Activated CD4-positive, alpha-beta T cell treated with anti-CD3 and anti-CD28 coated beads for 4 hours (primary cell): ENCODE measurements around the gene RCC2.
"Not testable (repeated sequence)": the region's sequence is repeated elsewhere in the genome, so short reads cannot be mapped to it uniquely, and the experiment has no call there.

Experiments
- DNase-seq, 2 donors: peaks; one replicate each; pipeline ENCODE4 v3.0.0-alpha.2; 2020

Gene RCC2

GRCh38 chr1:17439250-17440073, at the start of gene RCC2:
RCC2 (minus strand) TSS chr1:17439677; CDS start chr1:17438514, 1,163 bp downstream.
- DNase-seq = peak; percentile 68 to 76

GRCh38 chr1:17486242-17486641, 46.8 kb upstream of the RCC2 start:
- DNase-seq = no peak

- no peak for DNase-seq
Observed at GRCh38 chr1:17485281-17485680, 45.8 kb upstream of the RCC2 start.

- DNase-seq = not testable (repeated sequence)
Observed at GRCh38 chr1:17481981-17482380, 42.5 kb upstream of the RCC2 start.

GRCh38 chr1:17480846-17481245, 41.4 kb upstream of the RCC2 start:
- DNase-seq = no peak

- no peak for DNase-seq
Observed at GRCh38 chr1:17475752-17476151, 36.3 kb upstream of the RCC2 start.

- DNase-seq = not testable (repeated sequence)
Observed at GRCh38 chr1:17474836-17475555, 35.5 kb upstream of the RCC2 start.

GRCh38 chr1:17472814-17473213, 33.3 kb upstream of the RCC2 start:
- DNase-seq = no peak

- no peak for DNase-seq
Observed at GRCh38 chr1:17471393-17471792, 31.9 kb upstream of the RCC2 start.

- DNase-seq = no peak
Observed at GRCh38 chr1:17470021-17470799, 30.7 kb upstream of the RCC2 start.

- DNase-seq = not testable (repeated sequence)
Observed at GRCh38 chr1:17468357-17469265, 29.1 kb upstream of the RCC2 start.

- DNase-seq = no peak
Observed at GRCh38 chr1:17466359-17466758, 26.9 kb upstream of the RCC2 start.

- no peak for DNase-seq
Observed at GRCh38 chr1:17465228-17465627, 25.8 kb upstream of the RCC2 start.

GRCh38 chr1:17463991-17464390, 24.5 kb upstream of the RCC2 start:
- DNase-seq = no peak

GRCh38 chr1:17462669-17463068, 23.2 kb upstream of the RCC2 start:
- no peak for DNase-seq

- no peak for DNase-seq
Observed at GRCh38 chr1:17460219-17460618, 20.7 kb upstream of the RCC2 start.

GRCh38 chr1:17458794-17459193, 19.3 kb upstream of the RCC2 start:
- DNase-seq = no peak

- no peak for DNase-seq
Observed at GRCh38 chr1:17452686-17453085, 13.2 kb upstream of the RCC2 start.

GRCh38 chr1:17452203-17452602, 12.7 kb upstream of the RCC2 start:
- not testable (repeated sequence) for DNase-seq

GRCh38 chr1:17451731-17452130, 12.3 kb upstream of the RCC2 start:
- DNase-seq = no peak

- no peak for DNase-seq
Observed at GRCh38 chr1:17447501-17447992, 8.1 kb upstream of the RCC2 start.

- no peak for DNase-seq
Observed at GRCh38 chr1:17442841-17443240, 3.4 kb upstream of the RCC2 start.
